ENCODE results near the gene PRKCG.

GRCh38 chr19:53951436-53951835 is 69.4 kb downstream of the PRKCG start:
- TF ChIP-seq CTCF (IDR thresholded peaks at IDR 0.05) (no peak), EP300 (IDR thresholded peaks at IDR 0.05) (no peak)
